Uterus (tissue), 4 donors: ENCODE data around the gene UBE2Z. TPM values are rescaled to one million over a fixed set of nuclear protein-coding genes. Genes with fewer than 3 reads are reported as not detected.
A peak's percentile ranks its signal among the peaks of the same experiment; 100 is the strongest.
"Not testable (repeated sequence)": the region's sequence is repeated elsewhere in the genome, so short reads cannot be mapped to it uniquely, and the experiment has no call there.

Source experiments
- DNase-seq, 2 donors: peaks; one replicate each; pipeline ENCODE4 v3.0.0-alpha.2; 2019 to 2020
- H3K27ac ChIP-seq, 2 donors: fragments of 200-600 bp; sonication (generic); 1 replicate in 1 of 2; 2 replicates in 1 of 2; pipeline ENCODE4 v1.5.1; 2016 to 2018
- H3K27me3 ChIP-seq, 2 donors: fragments of 200-600 bp; sonication (generic); one replicate each; pipeline ENCODE4 v1.5.1; 2018 to 2019; ENCODE audit warnings: control low read depth in 1 of 2
- H3K36me3 ChIP-seq, 2 donors: fragments of 200-600 bp; sonication (generic); one replicate each; pipeline ENCODE4 v1.5.1; 2019; ENCODE audit warnings: control low read depth in 1 of 2
- H3K4me1 ChIP-seq, 2 donors: fragments of 200-600 bp; sonication (generic); one replicate each; pipeline ENCODE4 v1.5.1; 2018 to 2019; ENCODE audit warnings: control low read depth in 1 of 2
- H3K4me3 ChIP-seq, 2 donors: fragments of 200-600 bp; sonication (generic); 1 replicate in 1 of 2; 2 replicates in 1 of 2; pipeline ENCODE4 v1.5.1; 2018 to 2019; ENCODE audit warnings: mild to moderate bottlenecking in 1 of 2
- H3K9me3 ChIP-seq, 2 donors: fragments of 200-600 bp; sonication (generic); one replicate each; pipeline ENCODE4 v1.5.1; 2019; ENCODE audit warnings: control low read depth in 1 of 2
- CTCF ChIP-seq, 4 experiments: fragments of 200-600 bp in 2 of 4; fragments of 450-650 bp in 2 of 4; sonication (generic) in 2 of 4; IDR thresholded peaks; one replicate each; pipeline ENCODE4 v1.5.1; 2016 to 2019; ENCODE audit warnings: antibody characterized with exemption in 4 of 4, mild to moderate bottlenecking in 2 of 4, moderate library complexity in 1 of 4
- POLR2A ChIP-seq, 2 donors: fragments of 450-650 bp; IDR thresholded peaks; one replicate each; pipeline ENCODE4 v1.6.1; 2016; ENCODE audit warnings: antibody characterized with exemption in 2 of 2, mild to moderate bottlenecking in 1 of 2, moderate library complexity in 1 of 2
- intact Hi-C: fragments of 100-400 bp; cut with DNase I; formaldehyde crosslinking; loops from one replicate; pipeline ENCODE4 v1.15.1; 2023; ENCODE audit warnings: low total_unique reads
- total RNA-seq, 4 donors: library from RNA; depleted of rRNA in 3 of 4; stranded (reverse); fragments of >200 nt in 3 of 4; gene quantifications; one replicate each; pipeline versions ENCODE4 v1.1.0 to v1.2.4, GENCODE V29; 2014 to 2023
- donor health status: DM: yes; HTN: yes; CAD: no.

UBE2Z gene
- total RNA-seq, 4 donors from 2014 or later: 25.0 to 77.9 (median 59.4) TPM

- intact Hi-C loops: no loop called here
- DNase-seq: no peak
- H3K27ac ChIP-seq: peak overlapping the region; percentile 56 to 66
Measured at GRCh38 chr17:48871035-48871550, 37.1 kb upstream of the UBE2Z start.

GRCh38 chr17:48871551-48872351, 36.5 kb upstream of the UBE2Z start:
- H3K4me3 ChIP-seq: no peak overlapping the region
- H3K36me3 ChIP-seq: no peaks in the 10 kb centered on the region
- H3K27me3 ChIP-seq: no peaks in the 10 kb centered on the region
- peaks cover 0 to 5% of the 10 kb centered on the region in 2 donors for H3K4me1 ChIP-seq
- DNase-seq: peak; percentile 35 to 57
- no peak for TF ChIP-seq CTCF (IDR thresholded peaks at IDR 0.05)
- no peak for TF ChIP-seq POLR2A (IDR thresholded peaks at IDR 0.05)
- intact Hi-C loops: no loop called here
- peak overlapping the region; percentile 56 to 66 for H3K27ac ChIP-seq
- no peaks in the 10 kb centered on the region for H3K9me3 ChIP-seq

More at GRCh38 chr17:48871035-48871550, 37.1 kb upstream of the UBE2Z start:
- TF ChIP-seq POLR2A (IDR thresholded peaks at IDR 0.05) (no peak), CTCF (IDR thresholded peaks at IDR 0.05) (no peak)
- H3K27me3 ChIP-seq: no peaks in the 10 kb centered on the region
- H3K4me1 ChIP-seq: peaks cover 0 to 5% of the 10 kb centered on the region in 2 donors
- H3K36me3 ChIP-seq: no peaks in the 10 kb centered on the region
- no peaks in the 10 kb centered on the region for H3K9me3 ChIP-seq
- H3K4me3 ChIP-seq: no peak overlapping the region

DNA sequence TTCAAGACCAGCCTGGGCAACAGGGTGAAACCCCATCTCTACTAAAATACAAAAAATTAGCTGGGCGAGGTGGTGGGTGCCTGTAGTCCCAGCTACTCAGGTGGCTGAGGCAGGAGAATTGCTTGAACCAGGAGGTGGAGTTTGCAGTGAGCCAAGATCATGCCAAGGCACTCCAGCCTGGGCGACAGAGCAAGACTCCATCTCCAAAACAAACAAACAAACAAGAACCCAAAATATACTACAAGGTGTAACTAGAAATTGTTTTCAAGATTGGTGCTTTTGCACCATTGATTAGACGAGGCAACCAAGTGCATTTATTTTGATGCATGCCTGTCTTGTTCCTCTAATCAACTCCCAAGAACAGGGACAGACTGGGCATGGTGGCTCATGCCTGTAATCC, 35.8 kb upstream of the UBE2Z start:
- H3K27ac ChIP-seq: peak overlapping the region; percentile 56 to 66
- H3K4me1 ChIP-seq, intact Hi-C loops, DNase-seq, H3K9me3 ChIP-seq, H3K4me3 ChIP-seq, H3K27me3 ChIP-seq, H3K36me3 ChIP-seq: not testable (repeated sequence)

DNA sequence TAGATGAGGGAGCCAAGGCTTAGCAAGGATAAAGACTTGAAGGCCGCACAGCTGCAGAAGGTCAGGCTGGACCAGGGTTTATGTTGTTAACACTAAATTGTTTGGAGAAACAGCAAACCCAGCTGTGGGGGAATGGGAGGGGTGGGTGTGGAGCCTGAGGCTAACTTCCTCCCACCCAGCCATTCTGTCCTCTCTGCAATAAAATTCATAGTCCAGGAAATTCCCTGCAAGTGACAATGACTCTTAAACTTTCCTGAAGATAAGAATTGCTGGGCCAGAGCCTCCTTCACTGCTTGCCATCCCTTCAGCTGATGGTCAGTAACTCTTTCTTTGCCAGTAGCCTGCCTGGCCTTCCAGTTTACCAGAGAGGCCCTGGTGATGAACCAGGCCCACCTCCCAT, 35.0 kb upstream of the UBE2Z start:
- DNase-seq: peak in 1 of 2 donors; percentile 37
- H3K27ac ChIP-seq: peak overlapping the region; percentile 56 to 66
- no peak overlapping the region for H3K4me3 ChIP-seq
- no peaks in the 10 kb centered on the region for H3K36me3 ChIP-seq
- TF ChIP-seq POLR2A (IDR thresholded peaks at IDR 0.05) (no peak), CTCF (IDR thresholded peaks at IDR 0.05) (no peak)
- H3K4me1 ChIP-seq: peaks cover 0 to 5% of the 10 kb centered on the region in 2 donors
- H3K27me3 ChIP-seq: no peaks in the 10 kb centered on the region
- no peaks in the 10 kb centered on the region for H3K9me3 ChIP-seq
- intact Hi-C loops: no loop called here

DNA sequence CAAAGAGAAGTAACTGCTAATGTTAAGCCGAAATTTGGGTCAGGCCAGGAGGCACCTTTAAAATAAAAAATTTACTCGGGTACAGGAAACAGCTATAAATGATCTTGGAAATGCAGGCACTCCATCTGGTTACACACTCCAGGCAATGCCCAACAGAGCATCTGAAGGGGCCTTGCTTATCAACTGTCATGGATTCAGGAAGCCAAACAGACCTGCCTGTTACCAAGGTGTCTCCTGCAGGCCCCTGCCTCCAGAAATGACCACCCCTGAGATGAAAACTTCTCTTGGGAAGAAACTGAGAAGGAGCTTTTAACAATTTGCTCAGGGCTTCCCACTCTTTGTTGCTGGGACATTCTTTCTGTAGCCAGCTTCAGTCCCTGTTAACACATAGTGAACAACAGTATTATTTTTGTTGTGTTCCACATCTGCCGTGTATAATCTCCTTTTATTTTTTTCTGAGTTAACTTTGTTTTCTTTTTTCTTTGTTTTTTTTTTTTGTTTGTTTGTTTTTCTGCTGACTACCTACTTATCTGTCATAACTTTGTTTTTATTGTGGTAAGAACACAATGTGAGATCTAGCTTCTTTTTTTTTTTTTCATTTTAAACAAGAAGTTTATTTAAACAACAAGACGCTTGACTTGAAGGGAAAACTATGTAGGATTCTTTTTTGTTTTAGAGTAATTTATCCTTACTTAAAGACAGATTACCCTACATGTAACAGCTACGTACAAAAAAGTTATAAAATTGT, 34.3 kb upstream of the UBE2Z start:
- TF ChIP-seq CTCF (IDR thresholded peaks at IDR 0.05) (no peak), POLR2A (IDR thresholded peaks at IDR 0.05) (no peak)
- Histone ChIP-seq H3K4me1 (peaks cover 0 to 5% of the 10 kb centered on the region in 2 donors), H3K4me3 (no peak overlapping the region), H3K36me3 (no peaks in the 10 kb centered on the region), H3K27ac (peak overlapping the region; percentile 56 to 66), H3K27me3 (no peaks in the 10 kb centered on the region), H3K9me3 (no peaks in the 10 kb centered on the region)
- intact Hi-C loops: no loop called here
- DNase-seq: no peak
